Fibroblast of the conjunctiva (primary cell): ENCODE data around the gene SLC16A9.
"Not testable (repeated sequence)": the region's sequence is repeated elsewhere in the genome, so short reads cannot be mapped to it uniquely, and the experiment has no call there.

Experiments
- DNase-seq: peaks from one replicate; pipeline ENCODE4 v3.0.0-alpha.2; 2010; ENCODE audit warnings: low read depth

The SLC16A9 gene

DNA sequence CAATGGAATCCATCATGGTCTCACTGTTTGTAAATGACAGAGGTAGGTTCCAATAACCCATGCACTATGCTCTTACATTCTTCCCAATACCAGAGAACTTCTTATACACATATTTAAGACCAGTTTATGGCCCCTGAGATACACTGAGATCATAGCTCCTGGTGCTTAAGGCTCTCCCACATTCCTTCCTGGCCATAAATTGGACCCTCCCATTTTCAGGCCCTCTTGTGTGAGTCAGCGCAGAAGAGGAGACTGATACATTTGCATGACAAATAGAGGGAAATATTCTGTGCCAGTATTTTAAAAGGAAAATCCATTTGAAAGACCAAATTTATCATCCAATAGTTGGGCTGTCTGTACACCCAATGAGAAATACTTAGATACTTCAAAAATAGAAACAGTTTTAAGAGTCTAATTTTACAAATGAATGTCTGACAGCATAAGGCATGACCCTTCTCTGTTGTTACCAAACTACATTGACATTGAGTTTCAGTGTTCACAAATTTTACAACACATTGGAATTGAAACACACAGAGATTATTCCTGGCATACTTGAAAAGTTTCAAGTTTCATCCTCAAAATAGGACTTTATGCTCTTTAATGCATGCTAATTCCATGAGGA, 35.3 kb downstream of the SLC16A9 start:
- DNase-seq: no peak

DNA sequence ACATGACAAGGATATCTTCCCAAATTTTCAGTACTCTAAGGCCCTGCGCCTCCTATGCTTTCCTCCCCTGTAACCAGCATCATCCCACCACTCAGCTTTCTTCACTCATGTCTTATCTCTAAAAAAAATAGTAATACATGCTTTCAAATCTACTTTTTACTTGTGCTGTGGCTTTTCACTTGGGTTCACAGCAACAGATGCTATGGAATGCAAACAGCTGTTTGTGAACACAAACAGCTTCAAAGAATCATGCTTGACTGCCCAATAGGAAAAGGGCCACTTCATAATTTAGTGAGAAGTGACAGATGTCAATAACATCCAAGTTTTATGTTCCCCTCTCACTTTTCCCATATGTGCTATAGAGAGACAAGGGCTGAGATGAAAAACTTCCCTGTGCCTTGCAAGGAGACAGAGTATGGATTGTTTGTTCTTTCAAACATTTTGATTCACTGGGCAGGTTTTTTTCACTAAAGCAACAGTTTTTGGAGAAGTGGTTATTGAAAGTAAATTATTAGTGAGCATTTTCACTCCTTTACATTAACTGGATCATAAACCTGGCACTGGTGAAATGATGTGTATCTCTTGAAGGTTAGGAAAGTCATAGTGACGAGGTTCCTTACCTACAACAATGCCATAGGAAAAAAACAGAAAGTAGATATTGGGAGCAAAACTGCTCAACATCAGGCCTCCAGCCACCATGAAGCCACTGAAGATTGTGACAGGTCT, 37.3 kb downstream of the SLC16A9 start:
- DNase-seq: no peak

DNA sequence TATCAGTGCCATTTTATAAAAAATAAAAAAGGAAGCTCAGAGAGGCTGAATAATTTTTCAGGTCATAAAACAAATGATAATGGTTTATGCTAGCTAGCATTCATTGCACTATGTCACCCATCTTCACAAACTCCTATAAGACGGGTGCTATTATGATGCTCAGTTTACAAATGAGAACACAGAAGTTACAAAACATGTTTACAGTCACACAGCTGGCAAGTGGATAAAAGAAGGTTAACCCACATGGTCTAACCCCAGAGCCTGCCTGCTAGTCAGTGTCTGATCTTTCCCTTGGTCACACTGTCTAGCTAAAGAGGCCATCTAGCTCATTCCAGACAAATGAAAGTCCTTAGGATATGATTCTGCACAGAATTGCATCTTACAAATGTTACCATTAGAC, 39.4 kb downstream of the SLC16A9 start:
- no peak for DNase-seq

DNA sequence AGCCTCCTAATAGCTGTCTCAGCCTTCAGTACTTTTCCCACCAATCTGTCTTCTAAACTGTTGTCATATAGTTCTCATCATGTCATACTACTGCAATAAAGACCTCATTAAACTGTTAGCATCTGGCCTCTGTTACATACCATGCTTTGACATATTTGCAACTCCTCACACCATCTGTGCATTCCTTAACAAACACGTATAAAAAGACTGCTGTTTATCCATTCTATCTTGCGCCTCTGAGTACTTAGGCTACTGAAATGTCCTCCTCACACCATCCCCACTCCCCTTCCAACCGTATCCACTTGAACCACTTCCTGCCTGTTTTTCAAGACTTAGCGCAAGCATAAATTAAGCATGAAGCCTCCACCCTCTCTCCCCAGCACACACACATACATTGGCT, 41.6 kb downstream of the SLC16A9 start:
- DNase-seq: no peak

DNA sequence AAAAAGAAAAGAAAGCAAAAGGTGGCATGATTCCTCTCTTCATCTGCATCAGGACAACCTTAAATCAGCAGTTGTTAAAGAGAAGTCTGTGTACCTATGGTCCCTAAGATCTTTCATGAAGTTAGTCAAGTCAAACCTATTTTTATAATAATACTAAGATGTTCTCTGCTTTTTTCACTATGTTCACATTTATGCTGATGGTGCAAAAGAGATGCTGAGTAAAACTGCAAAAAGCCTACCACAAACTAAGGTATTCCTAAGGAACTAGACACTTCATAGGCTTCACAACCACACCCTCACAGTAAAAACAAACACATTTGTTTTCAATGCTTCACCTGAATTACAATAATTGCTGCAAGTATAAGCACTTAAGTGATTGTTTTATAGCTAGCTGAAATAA, 43.3 kb downstream of the SLC16A9 start:
- DNase-seq: no peak

DNA sequence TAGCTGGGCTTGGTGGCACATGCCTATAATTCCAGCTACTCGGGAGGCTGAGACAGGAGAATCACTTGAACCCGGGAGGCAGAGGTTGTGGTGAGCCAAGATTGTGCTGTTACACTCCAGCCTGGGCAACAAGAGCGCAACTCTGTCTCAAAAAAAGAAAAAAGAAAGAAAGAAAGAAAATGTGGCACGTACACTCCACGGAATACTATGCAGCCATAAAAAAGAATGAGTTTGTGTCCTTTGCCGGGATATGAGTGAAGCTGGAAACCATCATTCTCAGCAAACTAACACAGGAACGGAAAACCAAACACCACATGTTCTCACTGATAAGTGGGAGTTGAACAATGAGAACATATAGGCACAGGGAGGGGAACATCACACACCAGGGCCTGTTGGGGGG, 46.4 kb downstream of the SLC16A9 start:
- not testable (repeated sequence) for DNase-seq

DNA sequence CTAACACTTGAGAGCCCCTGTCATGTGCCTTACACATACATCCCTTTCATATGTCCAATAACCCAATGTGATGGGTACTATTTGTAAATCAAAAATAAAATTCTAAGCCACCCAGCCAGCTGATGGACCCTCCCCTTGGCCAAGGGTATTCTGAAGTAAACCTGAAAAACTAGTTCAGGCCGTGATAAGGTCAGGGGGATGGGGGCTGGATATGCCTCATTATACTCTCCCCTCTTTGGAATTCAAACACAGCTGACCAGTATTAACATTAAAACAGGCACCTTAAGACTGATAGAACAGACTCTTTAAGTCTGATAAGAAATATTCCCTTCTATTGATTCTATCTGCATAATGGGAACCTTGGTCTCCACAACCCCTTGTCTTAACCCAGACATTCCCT, 51.9 kb downstream of the SLC16A9 start:
- no peak for DNase-seq

DNA sequence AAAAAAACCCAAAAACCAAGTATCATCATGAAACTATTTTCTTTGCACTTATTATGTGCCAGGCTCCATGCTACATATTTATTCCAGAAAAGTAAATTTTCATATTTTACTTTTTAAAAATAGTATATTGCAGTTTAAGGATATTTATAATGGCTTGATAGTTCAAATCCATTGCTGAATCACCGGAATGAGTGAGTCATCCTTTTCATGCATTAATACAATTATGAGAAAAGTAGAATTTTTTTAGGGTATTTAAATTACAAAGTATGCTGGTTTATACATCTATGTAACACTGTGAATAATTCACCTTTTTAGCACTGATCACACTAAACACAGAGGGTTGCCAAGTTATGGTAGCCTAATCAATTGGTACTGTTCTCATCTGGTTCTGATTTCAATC, 54.3 kb downstream of the SLC16A9 start:
- DNase-seq: no peak

DNA sequence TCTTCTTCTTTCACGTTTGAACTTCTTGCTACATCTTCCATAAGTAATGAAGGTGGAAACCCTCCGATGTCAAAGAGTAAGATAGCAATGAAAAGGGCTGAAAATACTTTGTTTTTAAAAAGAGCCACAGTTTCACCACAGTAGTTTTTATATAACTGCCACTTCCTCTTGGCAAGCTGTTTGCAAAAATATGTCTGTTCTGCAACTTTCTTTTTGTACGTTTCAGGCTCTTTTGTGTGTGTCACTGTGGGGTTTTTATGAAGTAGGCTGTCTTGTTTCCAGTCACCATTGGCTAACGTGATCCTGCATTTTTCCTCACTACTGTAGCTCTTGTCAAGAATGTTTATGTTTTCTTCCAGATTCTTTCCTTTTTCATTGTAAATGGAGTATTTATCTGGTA, 55.6 kb downstream of the SLC16A9 start:
- no peak for DNase-seq

DNA sequence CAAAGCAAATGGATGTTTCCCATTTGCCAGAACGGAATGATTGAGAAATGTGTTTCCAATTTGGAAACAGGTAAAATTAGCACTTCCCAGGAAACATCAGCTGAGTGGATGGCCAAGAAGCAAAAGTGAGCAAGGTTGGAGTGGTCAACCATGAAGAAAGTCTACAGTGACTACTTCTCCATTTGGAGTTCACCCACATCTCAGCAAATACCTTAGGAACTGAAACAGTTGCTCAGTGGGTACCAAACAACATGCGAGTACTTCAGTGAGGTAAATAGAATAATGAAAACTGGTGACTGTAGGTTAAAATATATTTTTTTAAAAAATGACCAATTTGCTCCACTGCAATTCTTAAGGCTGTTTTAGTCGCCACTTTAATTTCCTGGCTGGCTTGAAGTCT, 57.7 kb downstream of the SLC16A9 start:
- no peak for DNase-seq

DNA sequence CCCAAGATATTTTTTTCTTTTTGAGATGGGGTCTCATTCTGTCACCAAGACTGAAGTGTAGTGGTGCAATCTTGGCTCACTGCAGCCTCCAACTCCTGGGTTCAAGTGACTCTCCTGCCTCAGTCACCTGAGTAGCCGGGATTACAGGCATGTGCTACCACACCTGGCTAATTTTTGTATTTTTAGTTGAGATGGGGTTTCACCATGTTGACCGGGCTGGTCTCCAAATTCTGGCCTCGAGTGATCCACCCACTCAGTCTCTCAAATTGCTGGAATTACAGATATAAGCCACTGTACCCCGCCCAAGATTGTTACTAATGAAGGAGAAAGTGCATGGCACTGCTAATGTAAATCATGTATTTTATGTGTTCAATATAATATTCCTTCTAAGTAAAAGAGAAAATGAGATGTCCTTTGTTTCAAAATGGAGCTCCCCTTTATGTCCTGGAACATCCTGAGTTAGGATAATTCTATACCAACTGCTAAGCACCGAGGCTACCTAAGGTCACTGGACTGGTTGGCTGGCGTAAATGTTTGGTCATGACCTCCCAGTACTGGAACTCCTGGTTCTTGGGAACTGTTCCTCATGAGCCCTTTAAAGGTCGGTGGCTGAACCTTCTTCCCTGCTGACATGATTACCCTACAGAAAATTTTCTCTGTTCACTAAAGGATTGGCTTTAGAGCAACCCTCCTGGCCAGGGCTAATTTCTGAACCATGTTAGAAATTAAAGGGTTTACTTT, 59.9 kb downstream of the SLC16A9 start:
- DNase-seq: no peak

DNA sequence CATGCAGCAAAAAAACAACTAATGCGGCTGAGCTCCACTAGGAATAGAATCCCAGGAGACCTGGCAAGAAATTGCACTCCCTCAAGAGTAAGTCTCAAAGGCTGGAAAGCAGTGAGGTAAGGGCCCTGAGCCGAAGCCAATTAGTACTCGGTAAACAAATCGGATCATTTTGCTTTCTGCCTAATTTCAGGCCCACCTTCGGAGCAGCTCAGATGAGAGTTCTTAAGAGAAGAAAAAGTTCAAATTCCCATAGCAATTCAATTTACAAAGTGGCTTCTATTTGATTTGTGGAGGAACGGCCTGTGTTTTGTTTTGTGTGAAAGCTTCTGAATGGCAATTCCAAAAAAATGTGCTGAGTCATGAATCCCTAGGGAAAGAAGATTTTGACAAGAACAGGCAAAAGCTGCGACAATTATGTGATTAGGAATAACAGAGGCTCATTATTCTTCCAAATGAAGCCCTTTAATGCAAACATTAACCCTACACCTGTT, 60.9 kb downstream of the SLC16A9 start:
- DNase-seq: no peak

DNA sequence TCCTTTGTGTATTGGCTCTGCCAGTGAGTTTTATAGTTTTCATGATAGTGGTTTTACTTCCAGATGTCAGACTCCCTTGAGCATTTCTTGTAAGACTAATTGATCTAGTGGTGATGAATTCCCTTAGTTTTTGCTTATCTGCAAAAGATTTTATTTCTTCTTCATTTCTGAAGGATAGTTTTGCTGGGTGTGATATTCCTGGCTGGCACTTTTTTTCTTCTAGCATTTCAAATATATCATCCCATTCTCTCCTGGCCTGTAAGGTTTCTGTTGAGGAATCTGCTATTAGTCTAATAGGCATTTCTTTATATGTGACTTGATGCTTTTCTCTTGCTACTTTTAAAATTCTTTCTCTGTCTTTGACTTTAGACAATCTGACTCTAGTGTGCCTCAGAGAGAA, 64.8 kb downstream of the SLC16A9 start:
- no peak for DNase-seq

DNA sequence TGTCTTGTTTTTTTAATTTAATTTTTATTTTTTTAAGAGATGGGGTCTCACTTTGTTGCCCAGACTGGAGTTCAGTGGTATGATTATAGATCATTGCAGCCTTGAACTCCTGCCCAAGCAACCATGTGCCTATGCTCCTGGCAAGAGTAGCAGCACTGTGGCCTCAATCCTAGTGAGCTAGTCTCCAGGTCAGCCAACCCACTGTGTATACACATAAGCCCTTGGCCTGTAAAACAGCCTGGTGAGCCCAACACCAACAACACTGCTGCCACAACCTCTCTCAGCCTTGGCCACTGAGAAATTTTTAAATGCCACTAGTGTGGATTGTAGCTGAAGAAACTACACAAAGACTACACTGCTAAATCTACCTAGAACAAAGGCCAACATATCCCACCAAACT, 68.0 kb downstream of the SLC16A9 start:
- not testable (repeated sequence) for DNase-seq

DNA sequence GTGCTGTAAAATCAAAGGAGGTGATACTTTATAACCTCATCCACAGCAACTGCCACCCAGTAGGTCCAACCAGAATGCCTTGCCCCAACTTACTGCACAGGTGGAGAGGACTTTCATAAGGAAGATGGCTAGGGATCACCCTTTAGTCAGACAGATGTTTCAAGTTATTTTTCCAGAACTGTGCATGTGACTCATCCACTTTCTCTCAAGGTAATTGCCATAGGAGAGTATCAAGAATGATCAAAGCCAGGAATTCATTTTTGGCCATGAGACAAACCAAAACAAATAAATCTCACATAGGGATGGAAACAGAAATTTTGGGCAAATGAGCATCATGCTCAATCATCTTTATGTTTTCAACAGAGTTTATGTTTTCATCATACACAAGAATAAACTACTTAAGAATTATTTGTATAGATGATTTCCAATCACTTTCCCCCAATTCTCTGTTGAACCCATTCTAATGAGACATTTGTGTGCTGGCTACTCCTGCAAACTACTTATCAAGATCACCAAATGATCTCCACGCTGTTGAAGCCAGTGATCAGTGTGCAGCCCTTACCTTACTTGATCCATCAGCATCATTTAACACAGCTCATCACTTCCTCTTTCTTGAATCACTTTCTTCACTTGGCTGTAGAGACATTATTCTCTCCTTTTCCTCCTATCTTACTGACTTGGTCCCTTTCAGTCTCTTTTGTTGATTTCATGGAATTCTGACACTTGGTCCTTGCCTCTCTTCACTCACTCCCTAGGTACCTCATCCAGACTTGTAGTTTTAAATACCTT, 74.0 kb downstream of the SLC16A9 start:
- no peak for DNase-seq

DNA sequence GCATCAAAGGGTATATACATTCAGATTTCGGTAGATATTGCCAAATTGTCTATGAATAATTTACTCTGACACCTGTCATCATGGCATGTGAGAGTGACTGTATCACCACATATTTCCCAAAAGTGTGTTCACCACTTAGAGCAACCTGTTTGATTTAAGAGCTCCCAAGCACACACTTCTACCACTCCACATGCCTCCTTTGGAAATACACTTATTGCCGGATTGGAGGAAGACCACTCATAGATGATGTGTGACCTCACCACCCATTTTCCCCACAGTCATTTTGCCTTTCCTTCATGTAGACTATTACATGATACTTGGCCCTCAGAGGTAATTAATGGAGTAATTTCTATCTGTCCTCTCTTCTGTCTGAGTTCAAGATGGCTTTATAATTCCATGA, 75.5 kb downstream of the SLC16A9 start:
- no peak for DNase-seq

DNA sequence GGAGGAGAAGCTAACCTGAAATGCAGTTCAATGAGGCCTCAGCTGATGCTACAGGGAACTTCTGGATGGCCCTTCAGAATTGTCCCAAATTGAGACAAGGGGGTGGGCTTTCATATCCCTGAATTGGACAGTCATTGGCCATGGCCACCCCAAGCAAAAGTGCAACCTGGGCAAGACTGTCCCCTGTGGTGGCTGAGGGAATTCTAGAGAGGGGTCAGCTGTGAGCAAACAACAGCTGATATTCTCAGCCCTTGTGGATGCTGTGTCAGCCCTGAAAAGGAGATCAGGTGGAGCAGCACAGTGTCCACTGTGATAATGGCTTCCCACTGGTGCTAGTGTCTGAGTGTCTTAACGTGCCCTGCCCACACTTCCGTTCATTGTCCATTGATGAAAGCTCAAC, 76.6 kb downstream of the SLC16A9 start:
- no peak for DNase-seq

DNA sequence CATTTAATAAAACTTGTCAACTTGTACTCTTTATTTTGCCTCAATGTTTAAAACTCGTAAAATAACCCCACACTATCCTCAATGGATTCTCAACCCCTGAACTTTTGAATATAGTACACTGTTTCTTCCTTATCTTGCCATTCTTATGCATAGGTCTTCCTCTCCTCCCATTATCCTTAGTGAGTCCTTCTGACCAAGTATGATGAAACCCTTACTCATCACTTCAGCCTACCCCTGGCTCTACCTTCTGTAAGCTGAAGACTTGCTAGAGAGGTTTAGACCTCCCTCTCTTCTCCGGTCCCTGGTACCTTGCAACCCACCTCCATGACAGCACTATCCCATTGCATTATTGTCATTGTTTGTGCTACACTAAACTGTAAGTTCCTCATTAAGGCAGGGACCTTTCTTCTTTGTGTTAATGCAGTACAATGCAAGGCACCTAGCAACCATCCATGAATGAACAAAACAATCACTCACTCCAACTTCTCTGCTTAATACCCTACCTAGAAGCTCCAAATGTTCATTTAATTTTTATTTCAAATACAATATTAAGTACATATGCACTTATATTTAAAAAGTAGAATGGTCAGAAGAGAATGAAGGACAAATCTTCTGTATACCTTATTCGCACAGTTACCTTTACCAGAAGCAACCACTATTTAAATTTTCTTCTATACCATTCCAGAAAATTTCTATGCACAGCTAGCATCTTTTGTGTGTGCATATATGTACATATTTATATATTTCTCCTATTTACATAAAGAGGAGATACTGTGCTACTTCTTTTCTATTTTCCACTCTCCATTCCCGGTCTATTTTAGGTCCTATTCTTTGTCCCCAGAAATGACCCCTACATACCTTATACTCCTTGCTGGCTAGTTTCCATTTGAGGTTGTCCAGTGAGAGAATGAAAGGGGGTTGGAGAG, 77.5 kb downstream of the SLC16A9 start:
- DNase-seq: no peak

DNA sequence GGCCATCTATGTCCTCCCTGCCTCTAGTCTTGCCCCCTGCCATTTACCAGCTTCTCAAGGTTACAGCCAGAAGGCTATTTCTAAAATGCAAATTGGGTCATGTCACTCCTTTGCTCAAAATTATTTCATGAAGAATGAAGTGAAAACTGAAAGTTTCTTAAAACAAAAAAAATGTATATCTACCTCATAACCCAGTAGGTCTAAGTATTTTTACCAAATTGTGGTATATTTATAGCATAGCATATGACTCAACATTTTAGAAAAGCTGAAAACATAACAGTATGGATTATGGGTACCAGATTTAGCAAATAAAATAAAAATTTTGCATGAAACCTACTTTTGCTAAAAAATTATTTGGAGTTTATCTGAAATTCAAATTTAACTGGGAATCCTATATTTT, 78.4 kb downstream of the SLC16A9 start:
- no peak for DNase-seq

DNA sequence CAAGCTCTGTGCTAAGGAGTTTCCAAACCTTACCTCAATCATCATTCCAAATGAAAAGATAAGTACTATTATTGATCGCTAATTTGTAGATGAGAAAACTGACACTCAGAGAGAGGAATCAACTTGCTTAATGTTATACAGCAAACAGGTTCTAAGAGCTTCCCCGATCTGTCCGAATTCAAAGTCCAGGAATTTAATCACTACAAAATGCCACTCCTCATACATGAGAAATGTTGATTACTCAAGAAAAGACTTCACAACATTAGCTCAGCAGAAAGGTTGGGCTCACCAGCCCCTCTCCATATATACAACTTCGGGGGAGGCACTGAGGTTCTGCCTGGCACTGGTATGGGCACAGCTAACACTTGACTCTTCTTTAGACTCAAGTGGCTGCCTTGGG, 80.7 kb downstream of the SLC16A9 start:
- no peak for DNase-seq

DNA sequence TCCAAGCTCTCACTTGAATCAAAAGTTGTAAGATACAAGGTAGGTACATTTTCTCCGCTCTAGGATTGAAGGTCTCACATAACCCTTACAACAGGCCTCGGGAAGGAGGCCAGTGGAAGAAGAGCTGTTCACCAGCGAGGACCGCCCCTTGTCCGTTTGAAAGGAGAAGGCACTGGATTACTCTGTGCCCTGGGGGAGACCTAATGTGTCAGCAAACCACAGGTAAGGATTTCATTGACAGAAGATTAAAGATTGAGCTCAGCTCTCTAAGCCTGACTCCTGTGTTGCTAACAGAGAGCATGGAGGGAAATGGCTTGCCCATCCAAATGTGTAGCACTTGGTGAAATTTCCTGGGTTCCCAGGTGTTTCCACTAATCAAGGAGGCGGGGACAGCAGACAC, 81.2 kb downstream of the SLC16A9 start:
- no peak for DNase-seq
